Endodermal cell (in vitro differentiated cells): ENCODE data around the gene FNDC11. TPM values are rescaled to one million over a fixed set of nuclear protein-coding genes. Genes with fewer than 3 reads are reported as not detected.

ENCODE experiments used
- DNase-seq: peaks from one replicate; pipeline ENCODE4 v3.0.0-alpha.2; 2017
- H3K27ac ChIP-seq: 2 replicates; pipeline ENCODE4 v1.5.1; 2013; ENCODE audit warnings: mild to moderate bottlenecking, low read depth, low read length, moderate library complexity
- H3K27me3 ChIP-seq: 2 replicates; pipeline ENCODE4 v1.6.1; 2013; ENCODE audit warnings: mild to moderate bottlenecking, low read length, moderate library complexity; ENCODE audit not compliant: insufficient read depth, control insufficient read depth, poor library complexity, severe bottlenecking
- H3K36me3 ChIP-seq: 2 replicates; pipeline ENCODE4 v1.7.0; 2013; ENCODE audit warnings: mild to moderate bottlenecking, low read length, moderate library complexity; ENCODE audit not compliant: control insufficient read depth, insufficient read depth
- H3K4me1 ChIP-seq: one replicate; pipeline ENCODE4 v1.7.0; 2013; ENCODE audit warnings: low read length; ENCODE audit not compliant: control insufficient read depth, insufficient read depth
- H3K4me3 ChIP-seq: 2 replicates; pipeline ENCODE4 v1.5.1; 2013; ENCODE audit warnings: mild to moderate bottlenecking, low read length, moderate library complexity
- H3K9ac ChIP-seq: 2 replicates; pipeline ENCODE4 v1.6.1; 2013; ENCODE audit warnings: mild to moderate bottlenecking, low read length, moderate library complexity; ENCODE audit not compliant: poor library complexity, severe bottlenecking; ENCODE audit errors: extremely low read depth
- H3K9me3 ChIP-seq: 2 replicates; pipeline ENCODE4 v1.6.1; 2013; ENCODE audit warnings: mild to moderate bottlenecking, low read length, moderate library complexity; ENCODE audit not compliant: control insufficient read depth
- H3K27ac Mint-ChIP-seq: 2 replicates; pipeline ENCODE4 v1.8.0; 2020; ENCODE audit warnings: mixed read lengths
- H3K27me3 Mint-ChIP-seq: 2 replicates; pipeline ENCODE4 v1.8.0; 2021; ENCODE audit warnings: mild to moderate bottlenecking, mixed read lengths; ENCODE audit not compliant: insufficient read depth
- H3K36me3 Mint-ChIP-seq: 2 replicates; pipeline ENCODE4 v1.8.0; 2020; ENCODE audit warnings: low read depth, mixed read lengths
- H3K4me1 Mint-ChIP-seq: 2 replicates; pipeline ENCODE4 v1.8.0; 2020; ENCODE audit warnings: mixed read lengths
- H3K4me3 Mint-ChIP-seq: 2 replicates; pipeline ENCODE4 v1.8.0; 2020; ENCODE audit warnings: mild to moderate bottlenecking, moderate library complexity, mixed read lengths
- H3K9me3 Mint-ChIP-seq: 2 replicates; pipeline ENCODE4 v1.8.0; 2020; ENCODE audit warnings: mild to moderate bottlenecking, mixed read lengths
- CTCF ChIP-seq: fragments of 200-600 bp; sonication (generic); conservative IDR thresholded peaks from 2 replicates; pipeline ENCODE4 v1.5.0; 2021; ENCODE audit warnings: antibody characterized with exemption, mild to moderate bottlenecking
- WGBS, 2 experiments: methylation state at CpG; one replicate each; pipeline versions ENCODE4 v1.1.5 to v1.1.7; 2013; ENCODE audit warnings: missing lambda C conversion rate in 2 of 2, mixed read lengths in 1 of 2; ENCODE audit not compliant: insufficient coverage in 1 of 2, insufficient read length in 1 of 2; 5-methylcytosine and 5-hydroxymethylcytosine counted together
- total RNA-seq, 2 donors: library from RNA; stranded (reverse); fragmentation: NEBNext Ultra II Directional in 1 of 2; extraction: Animal tissue kit (Norgen Biotek cat#: 25700) in 1 of 2; gene quantifications; 2 replicates in 1 of 2; 3 replicates in 1 of 2; pipeline ENCODE4 v1.2.1, GENCODE V29; 2021

FNDC11 gene
- total RNA-seq, 2 donors from 2014 or later = 1.8 to 2.4 TPM

- 90 to 92% methylated on average over 6 to 11 of the region's 12 CpGs for WGBS, 2 experiments
- Mint-ChIP-seq H3K9me3 (peaks cover 7% of the 10 kb centered on the region), H3K27me3 (peaks cover 24% of the 10 kb centered on the region), H3K36me3 (no peaks in the 10 kb centered on the region), H3K4me1 (no peaks in the 10 kb centered on the region), H3K27ac (no peak overlapping the region), H3K4me3 (no peak overlapping the region)
- Histone ChIP-seq H3K27ac (no peak overlapping the region), H3K4me3 (no peak overlapping the region), H3K27me3 (no peaks in the 10 kb centered on the region), H3K9me3 (peaks cover 7% of the 10 kb centered on the region), H3K4me1 (no peaks in the 10 kb centered on the region), H3K9ac (no peak overlapping the region), H3K36me3 (no peaks in the 10 kb centered on the region)
- no peak for DNase-seq
- no peak for TF ChIP-seq CTCF
Observed at GRCh38 chr20:63505723-63506122, 48.2 kb upstream of the FNDC11 start.

- Histone ChIP-seq H3K27me3 (no peaks in the 10 kb centered on the region), H3K4me1 (no peaks in the 10 kb centered on the region), H3K27ac (no peak overlapping the region), H3K9ac (no peak overlapping the region), H3K9me3 (peaks cover 7% of the 10 kb centered on the region), H3K4me3 (no peak overlapping the region), H3K36me3 (no peaks in the 10 kb centered on the region)
- WGBS, 2 experiments = 89 to 99% methylated on average over 18 to 30 of the region's 30 CpGs
- no peak overlapping the region for H3K27ac Mint-ChIP-seq
- peaks cover 27% of the 10 kb centered on the region for H3K27me3 Mint-ChIP-seq
- H3K4me1 Mint-ChIP-seq = no peaks in the 10 kb centered on the region
- H3K9me3 Mint-ChIP-seq = peaks cover 7% of the 10 kb centered on the region
- H3K36me3 Mint-ChIP-seq = no peaks in the 10 kb centered on the region
- peak; percentile 1 for DNase-seq
- H3K4me3 Mint-ChIP-seq = no peak overlapping the region
- no peak for TF ChIP-seq CTCF
Observed at GRCh38 chr20:63507083-63507743, 46.7 kb upstream of the FNDC11 start.

- Histone ChIP-seq H3K9ac (no peak overlapping the region), H3K36me3 (no peaks in the 10 kb centered on the region), H3K4me1 (no peaks in the 10 kb centered on the region), H3K27ac (no peak overlapping the region), H3K4me3 (no peak overlapping the region), H3K9me3 (peaks cover 7% of the 10 kb centered on the region), H3K27me3 (no peaks in the 10 kb centered on the region)
- Mint-ChIP-seq H3K36me3 (no peaks in the 10 kb centered on the region), H3K27ac (no peak overlapping the region), H3K9me3 (peaks cover 7% of the 10 kb centered on the region), H3K27me3 (peaks cover 27% of the 10 kb centered on the region), H3K4me3 (no peak overlapping the region), H3K4me1 (no peaks in the 10 kb centered on the region)
- DNase-seq = peak; percentile 22
- TF ChIP-seq CTCF = no peak
- WGBS, 2 experiments = 93 to 94% methylated on average over 29 to 33 of the region's 33 CpGs
Observed at GRCh38 chr20:63508072-63508768, 45.7 kb upstream of the FNDC11 start.
